Uterus (tissue), 4 donors: ENCODE data around the gene PHF2. TPM values are rescaled to one million over a fixed set of nuclear protein-coding genes. Genes with fewer than 3 reads are reported as not detected.

Source experiments
- DNase-seq, 2 donors: peaks; one replicate each; pipeline ENCODE4 v3.0.0-alpha.2; 2019 to 2020
- H3K27ac ChIP-seq, 2 donors: fragments of 200-600 bp; sonication (generic); 1 replicate in 1 of 2; 2 replicates in 1 of 2; pipeline ENCODE4 v1.5.1; 2016 to 2018
- H3K27me3 ChIP-seq, 2 donors: fragments of 200-600 bp; sonication (generic); one replicate each; pipeline ENCODE4 v1.5.1; 2018 to 2019; ENCODE audit warnings: control low read depth in 1 of 2
- H3K36me3 ChIP-seq, 2 donors: fragments of 200-600 bp; sonication (generic); one replicate each; pipeline ENCODE4 v1.5.1; 2019; ENCODE audit warnings: control low read depth in 1 of 2
- H3K4me1 ChIP-seq, 2 donors: fragments of 200-600 bp; sonication (generic); one replicate each; pipeline ENCODE4 v1.5.1; 2018 to 2019; ENCODE audit warnings: control low read depth in 1 of 2
- H3K4me3 ChIP-seq, 2 donors: fragments of 200-600 bp; sonication (generic); 1 replicate in 1 of 2; 2 replicates in 1 of 2; pipeline ENCODE4 v1.5.1; 2018 to 2019; ENCODE audit warnings: mild to moderate bottlenecking in 1 of 2
- H3K9me3 ChIP-seq, 2 donors: fragments of 200-600 bp; sonication (generic); one replicate each; pipeline ENCODE4 v1.5.1; 2019; ENCODE audit warnings: control low read depth in 1 of 2
- POLR2A ChIP-seq, 2 donors: fragments of 450-650 bp; IDR thresholded peaks; one replicate each; pipeline ENCODE4 v1.6.1; 2016; ENCODE audit warnings: antibody characterized with exemption in 2 of 2, mild to moderate bottlenecking in 1 of 2, moderate library complexity in 1 of 2
- intact Hi-C: fragments of 100-400 bp; cut with DNase I; formaldehyde crosslinking; loops from one replicate; pipeline ENCODE4 v1.15.1; 2023; ENCODE audit warnings: low total_unique reads
- total RNA-seq, 4 donors: library from RNA; depleted of rRNA in 3 of 4; stranded (reverse); fragments of >200 nt in 3 of 4; gene quantifications; one replicate each; pipeline versions ENCODE4 v1.1.0 to v1.2.4, GENCODE V29; 2014 to 2023
- TF ChIP-seq, protein P1 (sequence below), 4 experiments: fragments of 200-600 bp in 2 of 4; fragments of 450-650 bp in 2 of 4; sonication (generic) in 2 of 4; IDR thresholded peaks; one replicate each; pipeline ENCODE4 v1.5.1; 2016 to 2019; ENCODE audit warnings: antibody characterized with exemption in 4 of 4, mild to moderate bottlenecking in 2 of 4, moderate library complexity in 1 of 4
- donor health status: DM: yes; HTN: yes; CAD: no.

Gene PHF2
- total RNA-seq, 4 donors from 2014 or later = 7.7 to 54.5 (median 25.0) TPM

DNA sequence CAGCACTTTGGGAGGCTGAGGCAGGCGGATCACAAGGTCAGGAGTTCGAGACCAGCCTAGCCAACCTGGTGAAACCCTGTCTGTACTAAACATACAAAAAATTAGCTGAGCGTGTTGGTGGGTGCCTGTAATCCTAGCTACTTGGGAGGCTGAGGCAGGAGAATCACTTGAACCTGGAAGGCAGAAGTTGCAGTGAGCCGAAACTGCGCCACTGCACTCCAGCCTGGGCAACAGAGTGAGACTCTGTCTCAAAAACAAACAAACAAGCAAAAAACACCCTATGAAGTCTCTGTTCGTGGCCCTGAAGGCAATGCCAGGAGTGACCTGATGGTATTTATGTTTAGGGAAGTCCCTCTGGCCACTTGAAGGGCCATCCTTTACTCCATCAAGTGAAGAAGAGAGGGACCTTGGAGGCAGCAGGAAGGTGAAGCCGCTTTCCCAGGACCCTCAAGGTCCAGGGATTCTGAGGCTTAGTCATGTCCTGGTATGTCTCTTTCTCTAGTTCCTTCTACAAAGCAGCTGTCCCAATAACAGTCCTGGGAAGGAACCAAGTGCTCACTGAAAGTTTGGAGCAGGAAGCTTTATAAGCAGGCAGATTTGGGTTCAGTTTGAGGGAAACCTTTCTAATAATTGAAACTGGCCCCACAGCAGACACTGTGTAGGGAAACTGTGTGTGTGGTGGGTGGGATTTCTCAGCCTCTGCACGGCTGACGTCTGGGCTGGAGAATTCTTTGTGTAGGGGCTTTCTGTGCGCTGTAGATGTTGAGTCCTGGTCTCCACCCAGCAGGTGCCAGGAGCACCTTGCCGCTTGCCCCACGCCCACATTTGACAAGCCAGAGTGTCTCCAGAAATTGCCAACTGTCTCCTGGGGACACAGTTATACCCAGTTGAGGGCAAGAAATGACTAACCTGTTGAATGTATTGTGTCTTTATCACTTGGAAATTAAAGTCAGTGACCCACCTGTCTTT lies 12.5 kb downstream of the PHF2 start:
- TF ChIP-seq POLR2A (IDR thresholded peaks at IDR 0.05) = no peak
- TF ChIP-seq, protein P1, sequence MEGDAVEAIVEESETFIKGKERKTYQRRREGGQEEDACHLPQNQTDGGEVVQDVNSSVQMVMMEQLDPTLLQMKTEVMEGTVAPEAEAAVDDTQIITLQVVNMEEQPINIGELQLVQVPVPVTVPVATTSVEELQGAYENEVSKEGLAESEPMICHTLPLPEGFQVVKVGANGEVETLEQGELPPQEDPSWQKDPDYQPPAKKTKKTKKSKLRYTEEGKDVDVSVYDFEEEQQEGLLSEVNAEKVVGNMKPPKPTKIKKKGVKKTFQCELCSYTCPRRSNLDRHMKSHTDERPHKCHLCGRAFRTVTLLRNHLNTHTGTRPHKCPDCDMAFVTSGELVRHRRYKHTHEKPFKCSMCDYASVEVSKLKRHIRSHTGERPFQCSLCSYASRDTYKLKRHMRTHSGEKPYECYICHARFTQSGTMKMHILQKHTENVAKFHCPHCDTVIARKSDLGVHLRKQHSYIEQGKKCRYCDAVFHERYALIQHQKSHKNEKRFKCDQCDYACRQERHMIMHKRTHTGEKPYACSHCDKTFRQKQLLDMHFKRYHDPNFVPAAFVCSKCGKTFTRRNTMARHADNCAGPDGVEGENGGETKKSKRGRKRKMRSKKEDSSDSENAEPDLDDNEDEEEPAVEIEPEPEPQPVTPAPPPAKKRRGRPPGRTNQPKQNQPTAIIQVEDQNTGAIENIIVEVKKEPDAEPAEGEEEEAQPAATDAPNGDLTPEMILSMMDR (IDR thresholded peaks at IDR 0.05) = no peak
- H3K4me1 ChIP-seq = peaks cover 3 to 24% of the 10 kb centered on the region in 2 donors
- DNase-seq = no peak
- H3K27me3 ChIP-seq = no peaks in the 10 kb centered on the region
- peak overlapping the region in 1 of 2 donors; percentile 40 for H3K27ac ChIP-seq
- intact Hi-C loops = no loop called here
- H3K36me3 ChIP-seq = no peaks in the 10 kb centered on the region
- H3K4me3 ChIP-seq = no peak overlapping the region
- no peaks in the 10 kb centered on the region for H3K9me3 ChIP-seq

DNA sequence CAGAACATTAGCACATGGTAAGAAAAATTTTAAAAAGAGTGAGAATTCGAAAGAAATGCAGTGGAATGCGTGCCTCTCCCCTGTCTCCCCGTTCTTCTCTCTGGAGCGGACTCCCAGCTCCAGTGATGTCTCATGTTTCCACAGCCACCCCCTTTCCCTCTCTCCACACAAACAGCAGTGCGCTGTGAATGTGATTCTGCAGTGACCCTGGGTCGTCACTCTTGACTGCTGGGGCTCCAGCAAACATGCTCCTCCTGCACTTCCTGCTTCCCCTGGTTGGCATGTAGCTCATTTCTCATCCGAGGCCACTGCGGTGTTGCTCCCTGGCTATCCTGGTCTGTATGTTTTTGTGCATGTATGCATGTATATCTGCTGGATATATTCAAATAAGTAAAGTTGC lies 13.3 kb downstream of the PHF2 start:
- Histone ChIP-seq H3K36me3 (no peaks in the 10 kb centered on the region), H3K27ac (peak overlapping the region in 1 of 2 donors; percentile 40), H3K4me3 (no peak overlapping the region), H3K27me3 (no peaks in the 10 kb centered on the region), H3K4me1 (peaks cover 3 to 24% of the 10 kb centered on the region in 2 donors), H3K9me3 (no peaks in the 10 kb centered on the region)
- TF ChIP-seq, protein P1 (IDR thresholded peaks at IDR 0.05) = no peak
- no peak for TF ChIP-seq POLR2A (IDR thresholded peaks at IDR 0.05)
- DNase-seq = no peak
- intact Hi-C loops = no loop called here

DNA sequence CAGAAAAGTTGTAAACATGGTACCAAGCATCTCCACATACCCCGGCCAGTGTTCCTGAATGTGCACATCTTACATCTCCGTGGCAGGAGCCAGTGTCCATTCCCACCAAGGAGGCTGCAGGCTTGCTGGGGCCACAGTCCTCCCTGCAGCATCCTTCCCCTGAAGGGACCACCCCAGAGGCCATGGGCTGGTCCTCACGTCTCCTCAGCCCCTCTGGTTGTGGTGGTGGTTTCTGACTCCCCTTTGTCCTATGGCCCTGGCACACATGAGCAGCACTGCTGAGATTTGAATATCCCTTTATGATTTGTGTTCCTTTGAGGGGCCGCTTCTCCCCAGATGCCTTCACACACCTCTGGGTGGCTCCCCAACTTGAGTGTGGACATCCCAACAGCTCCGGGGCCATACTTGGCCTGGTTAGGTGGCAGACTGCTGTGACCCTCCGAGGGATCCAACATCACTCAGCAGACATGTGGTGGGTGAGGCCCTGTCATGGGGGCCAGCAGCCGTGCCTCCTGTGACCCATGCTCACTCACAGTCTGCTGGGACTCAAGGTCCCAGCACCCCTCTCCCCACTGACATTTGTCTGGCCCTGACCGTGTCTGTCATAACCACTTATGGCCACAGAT lies 14.3 kb downstream of the PHF2 start:
- no peaks in the 10 kb centered on the region for H3K27me3 ChIP-seq
- H3K36me3 ChIP-seq = no peaks in the 10 kb centered on the region
- H3K27ac ChIP-seq = no peak overlapping the region
- H3K4me3 ChIP-seq = no peak overlapping the region
- intact Hi-C loops = no loop called here
- TF ChIP-seq POLR2A (IDR thresholded peaks at IDR 0.05) = no peak
- TF ChIP-seq, protein P1 (IDR thresholded peaks at IDR 0.05) = no peak
- DNase-seq = no peak
- no peaks in the 10 kb centered on the region for H3K9me3 ChIP-seq
- peaks cover 3 to 24% of the 10 kb centered on the region in 2 donors for H3K4me1 ChIP-seq

DNA sequence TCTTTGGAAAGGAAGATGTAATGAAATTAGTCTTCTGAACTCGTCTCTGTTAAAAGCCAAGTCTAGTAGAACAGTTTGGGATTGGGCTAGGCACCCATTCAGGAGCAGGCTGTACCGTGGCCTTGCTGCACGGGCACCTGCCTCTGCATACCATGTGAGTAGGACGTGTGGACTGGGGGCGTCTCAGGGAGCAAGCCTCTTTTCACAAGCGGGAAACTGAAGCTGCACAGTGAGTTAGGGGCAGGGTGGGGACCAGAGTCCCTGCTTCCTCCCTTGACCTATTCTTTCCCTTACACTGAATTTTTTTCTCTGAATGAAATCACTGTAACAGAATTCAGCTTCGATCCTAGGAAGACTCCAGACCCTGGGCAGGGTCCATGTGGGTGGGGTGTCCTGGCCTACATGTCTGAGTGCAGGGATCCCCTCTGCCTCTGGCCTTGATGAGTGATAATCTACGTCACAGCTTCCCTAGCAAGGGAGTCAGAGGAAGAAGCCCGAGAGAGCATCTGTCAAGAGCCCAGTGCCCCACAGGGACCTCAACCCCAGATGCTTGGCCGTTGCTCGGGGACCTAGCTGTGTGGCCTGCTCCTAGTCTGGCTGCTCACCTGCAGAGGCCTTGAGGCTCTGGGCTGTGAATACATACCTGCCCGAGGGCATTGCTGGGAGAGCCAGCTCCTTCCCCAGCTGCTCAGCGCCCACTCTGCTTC lies 15.1 kb downstream of the PHF2 start:
- Histone ChIP-seq H3K9me3 (no peaks in the 10 kb centered on the region), H3K27ac (no peak overlapping the region), H3K36me3 (no peaks in the 10 kb centered on the region), H3K27me3 (no peaks in the 10 kb centered on the region), H3K4me1 (peaks cover 3 to 17% of the 10 kb centered on the region in 2 donors), H3K4me3 (no peak overlapping the region)
- TF ChIP-seq, protein P1 (IDR thresholded peaks at IDR 0.05) = no peak
- TF ChIP-seq POLR2A (IDR thresholded peaks at IDR 0.05) = no peak
- DNase-seq = no peak
- intact Hi-C loops = no loop called here
